IPS-18c (cell line): ENCODE results near the gene TXNRD3.

Experiments
- H3K4me3 ChIP-seq: 2 replicates; pipeline ENCODE4 v1.7.0; 2013; ENCODE audit warnings: low read depth, mild to moderate bottlenecking, low read length, moderate library complexity; ENCODE audit not compliant: insufficient read depth
- H3K9me3 ChIP-seq: one replicate; pipeline ENCODE4 v1.6.1; 2013; ENCODE audit warnings: mild to moderate bottlenecking, low read length, moderate library complexity; ENCODE audit not compliant: control insufficient read depth, insufficient read depth

Gene TXNRD3

DNA sequence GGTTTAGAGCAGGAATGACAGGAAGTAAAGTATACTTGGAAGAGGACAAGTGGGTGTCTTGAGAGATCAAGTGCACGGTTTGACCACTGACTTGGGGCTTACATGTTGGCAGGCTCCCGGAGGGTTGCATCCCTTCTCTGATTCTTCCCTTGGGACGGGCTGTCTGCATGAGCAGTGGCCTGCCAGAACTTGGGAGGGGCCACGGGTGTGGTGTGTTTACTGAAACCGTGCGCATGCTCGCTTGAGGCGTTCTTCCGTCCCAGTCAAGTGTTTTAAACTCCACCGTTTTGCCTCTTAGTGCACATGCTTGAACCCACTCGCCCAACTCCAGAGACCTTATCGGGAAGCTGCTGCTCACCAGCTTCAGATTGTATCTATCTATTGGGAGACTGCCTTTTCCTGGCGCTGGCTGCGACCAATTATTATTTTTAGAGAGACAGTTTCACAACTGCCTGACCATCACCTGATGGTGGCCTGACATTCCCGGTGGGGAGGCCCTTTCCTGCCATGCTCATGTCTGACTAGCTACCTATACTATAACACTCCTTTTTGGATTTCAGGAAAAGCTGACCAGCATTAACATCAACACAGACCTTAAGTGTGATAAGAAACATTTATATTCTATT is 81.3 kb downstream of the TXNRD3 start:
- Histone ChIP-seq H3K9me3 (no peaks in the 10 kb centered on the region), H3K4me3 (no peak overlapping the region)

DNA sequence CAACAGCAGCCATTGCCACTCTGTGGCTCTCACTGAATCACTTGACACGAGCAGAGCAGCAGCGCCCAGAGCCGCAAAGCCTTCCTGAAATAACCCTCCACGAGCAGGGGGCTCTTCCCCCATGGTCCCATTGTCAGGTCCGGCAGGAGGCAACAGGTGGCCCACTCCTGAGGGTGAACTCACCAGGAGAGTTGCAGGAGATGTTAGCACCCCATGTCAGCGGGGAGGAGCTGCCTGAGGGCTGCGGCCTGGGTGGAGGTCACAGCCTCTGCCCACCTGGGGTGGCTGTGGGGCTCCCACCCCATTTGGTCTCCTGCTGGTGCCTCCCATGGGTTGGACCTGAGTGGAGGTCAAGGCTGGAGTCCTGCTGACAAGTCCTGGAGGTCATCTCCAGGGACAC is 83.8 kb downstream of the TXNRD3 start:
- H3K4me3 ChIP-seq: no peak overlapping the region

DNA sequence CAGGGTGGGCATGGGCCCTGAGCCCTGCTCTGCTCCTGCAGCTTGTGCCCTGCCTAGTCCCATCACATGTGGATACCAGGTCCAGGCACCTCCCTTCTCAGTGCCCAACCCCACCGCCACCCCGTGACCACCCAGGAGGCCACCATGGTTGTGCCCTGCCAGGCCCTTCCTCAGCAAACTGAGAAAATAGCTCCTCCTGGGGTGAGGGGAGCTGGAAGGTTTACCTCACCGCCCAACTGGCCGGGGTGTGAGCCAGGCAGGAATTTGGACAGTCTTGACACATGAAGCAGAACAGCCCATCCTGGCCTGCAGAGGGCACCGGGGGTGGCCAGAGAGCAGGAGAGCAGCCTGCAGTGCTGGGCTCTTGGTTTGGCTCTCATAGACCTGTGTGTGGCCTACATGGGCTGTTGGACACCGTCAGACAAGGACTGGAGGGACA is 84.8 kb downstream of the TXNRD3 start:
- H3K4me3 ChIP-seq: no peak overlapping the region
- H3K9me3 ChIP-seq: no peaks in the 10 kb centered on the region

More for the DNA sequence above, 83.8 kb downstream of the TXNRD3 start:
- H3K9me3 ChIP-seq: no peaks in the 10 kb centered on the region

DNA sequence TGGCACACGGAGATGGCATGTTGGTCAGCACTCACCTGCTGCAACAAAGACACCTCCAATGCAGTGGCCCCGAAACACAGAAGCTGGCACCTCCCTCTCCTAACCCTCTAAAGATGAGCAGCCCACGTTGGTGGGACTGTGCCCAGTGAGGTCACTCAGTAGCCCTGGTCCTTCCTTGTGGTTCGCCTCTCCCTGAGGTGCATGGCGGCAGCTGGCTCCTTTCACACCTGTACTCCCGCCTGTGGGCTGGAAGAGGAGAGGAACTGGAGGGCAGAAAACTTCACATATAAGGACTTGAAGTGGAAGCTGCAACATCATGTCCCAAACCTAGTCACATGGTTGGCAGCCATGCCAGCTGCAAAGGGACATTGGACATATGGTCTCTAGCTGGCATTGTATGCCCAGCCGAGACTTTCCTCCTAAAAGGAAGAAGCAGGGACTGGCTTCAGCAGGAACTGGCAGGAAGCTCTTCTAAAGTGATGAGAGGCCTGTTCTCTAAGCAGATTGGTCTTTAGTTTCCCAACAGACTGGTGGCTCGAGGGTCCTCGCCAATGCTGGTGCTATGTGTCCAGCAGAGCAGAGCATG is 85.4 kb downstream of the TXNRD3 start:
- H3K9me3 ChIP-seq: no peaks in the 10 kb centered on the region
- no peak overlapping the region for H3K4me3 ChIP-seq

DNA sequence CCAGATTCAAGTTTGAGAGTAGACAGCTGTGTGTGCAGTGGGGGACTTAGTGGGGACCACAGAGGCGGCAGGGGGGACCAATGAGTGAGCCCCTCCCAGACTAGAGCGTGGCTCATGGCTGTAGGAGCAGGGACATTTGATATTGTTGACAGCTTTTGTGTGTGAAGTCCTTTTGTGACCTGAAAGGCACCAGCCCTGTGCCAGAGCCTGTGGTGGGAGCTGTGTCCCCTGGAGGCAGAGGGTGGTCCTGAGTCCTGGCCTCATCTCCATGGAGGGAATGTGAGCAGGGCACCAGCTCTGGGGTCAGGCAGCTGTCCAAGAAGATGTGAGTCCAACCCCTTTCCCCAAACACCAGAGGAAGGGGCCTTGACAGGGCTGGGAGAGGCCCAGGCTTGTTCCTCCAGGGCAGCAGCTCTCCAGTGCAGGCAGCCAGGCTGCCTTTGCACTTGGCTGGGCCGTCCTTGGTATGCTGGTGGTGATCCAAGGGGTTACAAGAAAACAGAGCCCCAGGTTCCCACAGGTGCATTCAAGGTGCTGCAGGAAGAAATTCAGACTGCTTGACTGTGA is 86.1 kb downstream of the TXNRD3 start:
- Histone ChIP-seq H3K4me3 (no peak overlapping the region), H3K9me3 (no peaks in the 10 kb centered on the region)

DNA sequence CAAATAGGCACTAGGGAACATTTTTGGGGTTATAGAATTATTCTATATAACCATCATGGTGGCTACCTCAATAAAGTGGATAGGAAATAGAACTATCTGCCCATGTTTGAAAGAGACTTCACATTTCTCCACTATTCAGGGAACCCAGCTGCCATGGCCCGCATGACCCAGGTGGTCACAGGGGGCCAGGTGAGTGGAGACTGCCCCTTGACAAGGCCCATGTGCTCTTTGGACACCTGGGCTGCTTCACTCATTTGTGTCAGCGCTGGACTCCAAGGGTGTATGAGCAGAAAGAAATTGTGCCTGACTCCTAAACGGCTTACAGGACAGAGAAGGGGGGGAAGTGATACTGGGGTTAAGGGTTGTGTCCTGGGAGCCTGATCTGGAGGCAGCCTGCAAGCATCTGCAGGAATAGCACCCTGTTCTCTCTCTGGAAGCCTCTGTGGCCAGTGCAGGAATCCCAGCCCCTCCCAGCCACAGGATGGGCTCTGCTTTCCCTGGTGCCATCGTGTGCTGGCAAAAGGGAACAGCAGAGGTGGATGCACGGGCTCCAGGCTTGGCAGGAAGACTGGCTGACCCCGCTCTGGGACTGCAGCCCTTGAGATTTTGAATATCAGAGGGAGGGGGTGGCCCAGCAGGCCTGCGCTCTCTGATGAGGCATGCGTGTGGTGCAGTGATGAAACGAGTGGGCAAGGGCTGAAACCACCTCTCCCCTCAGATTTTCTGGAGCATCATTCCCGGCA is 87.1 kb downstream of the TXNRD3 start:
- Histone ChIP-seq H3K9me3 (no peaks in the 10 kb centered on the region), H3K4me3 (no peak overlapping the region)

DNA sequence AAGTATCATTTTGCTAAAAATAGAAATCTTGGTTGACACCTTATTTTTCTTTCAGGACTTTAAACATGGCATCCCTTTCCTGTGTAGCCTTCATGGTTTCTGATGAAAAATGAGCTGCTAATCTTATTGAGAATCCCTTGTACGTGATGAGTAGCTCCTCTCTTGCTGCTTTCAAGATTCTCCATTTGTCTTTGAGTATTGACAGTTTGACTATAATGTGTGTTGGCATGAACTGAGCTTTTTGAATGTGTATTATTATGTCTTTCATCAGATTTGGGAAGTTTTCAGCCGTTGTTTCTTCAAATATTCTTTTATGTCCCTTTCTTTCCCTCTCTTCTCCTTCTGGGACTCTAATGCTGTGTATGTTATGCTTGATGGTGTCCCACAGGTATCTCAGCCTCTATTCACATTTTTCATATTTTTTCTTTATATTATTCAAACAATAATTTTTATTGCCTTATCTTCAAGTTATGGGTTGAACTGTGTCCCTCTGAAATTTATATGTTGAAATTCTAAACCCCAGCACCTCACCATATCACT is 92.1 kb downstream of the TXNRD3 start:
- Histone ChIP-seq H3K9me3 (no peaks in the 10 kb centered on the region), H3K4me3 (no peak overlapping the region)

DNA sequence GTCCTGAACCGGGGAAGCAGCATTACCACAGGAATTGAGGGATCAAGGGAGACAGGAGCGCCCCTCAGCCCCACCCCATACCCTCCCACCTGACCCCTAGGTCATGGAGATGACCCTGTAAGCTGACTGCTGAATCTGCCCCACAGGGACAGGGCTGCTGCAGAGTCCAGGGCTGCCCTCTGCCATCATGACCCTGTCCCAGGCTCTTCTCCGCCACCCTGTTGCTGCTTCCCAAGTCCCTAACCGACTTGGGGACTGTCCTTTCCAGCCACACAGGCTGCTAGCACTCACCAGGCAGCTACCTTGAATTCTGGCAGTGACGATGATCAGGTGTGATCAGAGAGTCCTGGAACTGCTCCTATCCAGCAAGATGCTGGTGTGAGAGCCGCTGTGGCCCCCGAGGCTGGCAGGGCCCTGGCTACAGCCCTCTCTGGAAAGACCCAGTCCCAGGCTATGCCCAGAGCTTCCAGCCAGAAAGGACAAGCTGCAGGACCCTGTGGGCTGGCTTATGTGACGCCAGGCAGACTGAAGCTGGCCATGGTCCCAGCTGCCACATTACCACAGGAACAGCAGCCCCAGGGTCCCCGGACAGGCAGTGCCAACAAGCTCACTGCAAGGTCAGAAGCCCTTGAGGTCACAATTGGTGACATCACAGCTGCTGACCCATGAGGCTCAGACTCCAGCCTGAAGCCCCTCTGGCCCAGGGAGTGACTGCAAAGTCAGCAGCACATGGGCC is 96.4 kb downstream of the TXNRD3 start, which contains the start of gene C3orf22:
C3orf22 (minus strand) TSS at position 597 of the 736 bp plus-strand sequence. CDS start 5,542 bp downstream, outside the sequence.
- no peak within 1 kb of the TSS for H3K4me3 ChIP-seq
- no peaks in the 10 kb centered on the region for H3K9me3 ChIP-seq

DNA sequence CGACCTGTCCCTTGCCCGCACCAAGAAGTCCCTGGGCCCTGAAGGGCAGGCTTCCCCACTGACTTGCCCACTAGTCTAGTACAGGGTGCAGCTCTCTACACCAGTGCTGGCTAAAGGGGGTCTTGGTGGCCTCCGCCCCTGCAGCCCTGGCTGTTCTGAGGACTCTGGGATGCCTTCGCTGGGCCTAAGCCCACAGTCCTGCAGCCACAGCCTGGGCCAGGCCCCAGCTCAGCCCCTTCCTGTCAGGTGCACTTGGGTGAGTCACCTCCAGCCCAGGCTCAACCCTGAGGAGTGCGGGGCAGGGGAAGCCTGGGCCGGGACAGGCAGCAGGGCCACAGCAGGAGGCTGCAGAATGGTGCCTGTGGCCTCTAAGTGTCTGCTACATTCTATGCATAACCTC is 97.2 kb downstream of the TXNRD3 start:
- Histone ChIP-seq H3K4me3 (no peak overlapping the region), H3K9me3 (no peaks in the 10 kb centered on the region)

DNA sequence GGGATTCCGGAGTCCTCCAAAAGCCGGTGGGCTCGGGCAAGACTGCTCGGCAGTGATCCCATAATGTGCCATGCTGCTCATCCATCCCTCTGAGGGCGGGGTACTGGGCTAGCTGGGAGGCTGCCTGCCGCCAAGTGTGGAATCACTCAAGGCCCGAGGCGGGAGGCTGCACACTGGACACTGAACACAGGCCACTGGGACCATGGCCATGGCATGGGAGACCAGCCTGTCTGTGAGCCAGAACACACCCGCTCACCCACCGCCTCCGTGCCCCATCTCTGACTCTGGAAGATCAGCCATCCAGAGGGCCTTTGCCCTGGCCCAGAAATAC is 97.5 kb downstream of the TXNRD3 start:
- Histone ChIP-seq H3K4me3 (no peak overlapping the region), H3K9me3 (no peaks in the 10 kb centered on the region)
